GM10266 (cell line): ENCODE data around the gene IREB2.
"Not testable (repeated sequence)": the region's sequence is repeated elsewhere in the genome, so short reads cannot be mapped to it uniquely, and the experiment has no call there.

Experiments used
- DNase-seq: peaks from one replicate; pipeline ENCODE4 v3.0.0; 2012; ENCODE audit errors: extremely low spot score
- TF ChIP-seq, protein P1 (sequence below): IDR thresholded peaks from 2 replicates; pipeline ENCODE4 v1.5.1; 2012; ENCODE audit warnings: mild to moderate bottlenecking, low read depth; ENCODE audit not compliant: control insufficient read depth, insufficient read depth; ENCODE audit errors: missing control alignments

Gene IREB2

DNA sequence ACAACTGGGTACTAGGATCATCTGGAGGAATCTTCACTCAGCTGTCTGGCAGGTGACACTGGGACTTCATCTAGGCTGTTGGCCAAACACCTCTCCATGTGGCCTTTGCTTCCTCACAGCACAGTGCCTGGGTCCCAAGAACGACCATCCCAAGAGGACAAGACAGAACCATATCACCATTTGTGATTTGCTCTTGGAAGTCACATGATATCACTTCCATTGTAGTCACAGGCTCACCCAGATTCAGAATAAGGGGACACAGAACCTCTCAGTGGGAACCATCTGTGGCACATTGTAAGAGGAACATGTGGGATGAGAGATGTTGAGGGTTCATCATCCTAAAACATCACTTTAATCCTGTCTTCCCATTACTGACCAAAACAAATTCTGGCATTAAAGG is 100.3 kb downstream of the IREB2 start:
- no peak for DNase-seq
- TF ChIP-seq, protein P1, sequence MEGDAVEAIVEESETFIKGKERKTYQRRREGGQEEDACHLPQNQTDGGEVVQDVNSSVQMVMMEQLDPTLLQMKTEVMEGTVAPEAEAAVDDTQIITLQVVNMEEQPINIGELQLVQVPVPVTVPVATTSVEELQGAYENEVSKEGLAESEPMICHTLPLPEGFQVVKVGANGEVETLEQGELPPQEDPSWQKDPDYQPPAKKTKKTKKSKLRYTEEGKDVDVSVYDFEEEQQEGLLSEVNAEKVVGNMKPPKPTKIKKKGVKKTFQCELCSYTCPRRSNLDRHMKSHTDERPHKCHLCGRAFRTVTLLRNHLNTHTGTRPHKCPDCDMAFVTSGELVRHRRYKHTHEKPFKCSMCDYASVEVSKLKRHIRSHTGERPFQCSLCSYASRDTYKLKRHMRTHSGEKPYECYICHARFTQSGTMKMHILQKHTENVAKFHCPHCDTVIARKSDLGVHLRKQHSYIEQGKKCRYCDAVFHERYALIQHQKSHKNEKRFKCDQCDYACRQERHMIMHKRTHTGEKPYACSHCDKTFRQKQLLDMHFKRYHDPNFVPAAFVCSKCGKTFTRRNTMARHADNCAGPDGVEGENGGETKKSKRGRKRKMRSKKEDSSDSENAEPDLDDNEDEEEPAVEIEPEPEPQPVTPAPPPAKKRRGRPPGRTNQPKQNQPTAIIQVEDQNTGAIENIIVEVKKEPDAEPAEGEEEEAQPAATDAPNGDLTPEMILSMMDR = no peak

DNA sequence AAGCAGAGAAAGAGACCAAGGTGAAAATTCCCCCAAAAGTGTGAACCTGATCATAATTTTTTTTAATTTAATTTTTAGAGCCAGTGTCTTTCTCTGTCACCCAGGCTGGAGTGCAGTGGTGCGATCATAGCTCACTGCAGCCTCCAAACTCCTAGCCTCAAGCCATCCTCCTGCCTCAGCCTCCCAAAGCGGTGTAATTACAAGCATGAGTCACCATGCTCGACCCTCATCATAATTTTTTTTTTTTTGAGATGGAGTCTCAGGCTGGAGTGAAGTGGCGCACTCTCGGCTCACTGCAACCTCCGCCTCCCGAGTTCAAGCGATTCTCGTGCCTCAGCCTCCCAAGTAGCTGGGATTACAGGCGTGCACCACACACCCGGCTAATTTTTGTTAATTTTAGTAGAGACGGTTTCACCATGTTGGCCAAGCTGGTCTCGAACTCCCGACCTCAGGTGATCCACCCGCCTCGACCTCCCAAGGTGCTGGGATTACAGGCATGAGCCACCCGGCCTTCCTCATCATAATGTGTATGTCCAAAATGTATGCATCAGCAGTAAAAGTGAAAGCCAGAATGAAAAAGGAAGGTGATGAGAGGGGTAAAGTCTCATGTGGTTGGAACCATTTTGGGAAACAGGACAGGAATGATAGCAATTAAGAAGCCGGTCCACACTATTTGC is 101.6 kb downstream of the IREB2 start:
- DNase-seq = not testable (repeated sequence)

DNA sequence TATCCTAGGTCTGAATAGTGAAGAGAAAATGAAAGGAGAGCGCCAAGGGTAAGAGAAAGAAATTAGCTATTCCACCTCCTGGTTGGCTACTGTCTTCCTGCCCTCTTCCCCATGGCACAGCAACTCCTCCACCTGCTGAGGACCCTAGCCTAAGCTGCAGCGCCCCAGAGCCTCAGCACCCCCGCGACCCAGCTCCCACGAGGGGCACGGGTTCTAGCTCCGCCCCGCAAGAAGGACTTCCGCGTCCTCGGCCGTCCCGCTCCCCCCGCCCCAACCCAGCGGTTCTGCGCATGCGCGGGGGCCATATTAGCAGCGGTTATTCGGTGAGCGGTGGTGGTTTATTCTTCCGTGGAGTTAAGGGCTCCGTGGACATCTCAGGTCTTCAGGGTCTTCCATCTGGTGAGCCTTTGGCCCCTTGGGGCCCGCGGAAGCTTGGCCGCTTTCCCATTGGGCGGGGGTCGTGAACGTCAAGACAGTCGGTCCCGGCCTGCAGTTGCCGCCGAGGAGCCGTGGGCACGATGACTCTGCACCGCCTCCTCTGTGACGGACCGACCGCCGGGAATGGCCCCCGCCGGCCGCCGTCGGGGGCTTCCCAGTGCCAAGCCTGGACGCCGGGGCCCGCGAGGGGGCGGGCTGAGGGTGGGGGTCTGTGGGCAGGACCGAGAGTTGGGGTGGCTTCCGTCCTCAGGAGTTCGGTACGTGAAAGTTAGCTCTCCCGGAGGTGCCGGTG is 102.3 kb downstream of the IREB2 start, which contains the start of gene PSMA4:
Gene PSMA4, plus strand, starts transcription at position 304 of the 730 bp plus-strand sequence. CDS start 1,484 bp downstream, outside the sequence.
- TF ChIP-seq, protein P1 = no peak
- DNase-seq = peak; percentile 93

DNA sequence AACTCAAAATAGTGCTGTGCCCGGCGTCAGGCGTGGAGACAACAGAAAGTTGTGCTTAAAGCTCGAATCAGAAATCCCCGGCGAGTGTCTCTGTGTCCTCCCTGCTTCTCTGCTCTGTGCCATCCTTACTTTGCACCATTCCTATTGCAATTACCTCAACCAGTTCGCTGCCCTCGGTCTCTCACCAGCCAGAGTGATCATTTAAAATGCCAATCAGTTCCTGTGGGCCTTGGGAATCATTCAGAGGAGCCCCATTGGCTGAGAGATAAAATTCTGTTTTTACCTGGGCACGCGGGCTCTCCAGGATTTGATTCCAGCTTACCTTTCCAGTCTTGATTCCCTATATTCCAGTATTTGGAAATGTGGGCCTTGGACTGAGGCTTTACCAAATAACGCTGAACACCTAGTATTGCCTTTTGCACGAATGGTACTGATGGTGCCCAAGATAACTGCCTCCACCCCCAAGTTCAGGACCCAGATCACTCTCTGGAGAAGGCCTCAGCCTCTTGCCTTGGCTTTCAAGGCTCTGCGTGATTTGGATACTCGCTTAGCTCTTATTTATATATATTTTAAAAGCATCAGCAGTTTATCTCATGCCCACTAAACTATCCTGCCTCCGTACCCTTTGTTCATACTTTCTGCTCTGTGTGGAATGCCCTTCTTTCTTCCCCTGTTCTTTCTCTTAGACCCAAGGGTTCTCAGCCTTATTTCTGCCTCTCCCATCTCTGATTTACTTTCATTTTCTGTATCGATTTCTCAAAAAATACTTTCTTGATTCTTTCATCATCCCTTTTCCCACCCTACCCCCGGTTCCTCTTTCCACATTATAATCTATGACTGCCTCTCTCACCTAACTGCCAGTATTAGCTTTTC is 103.1 kb downstream of the IREB2 start:
- TF ChIP-seq, protein P1 = no peak
- DNase-seq = peak; percentile 41

DNA sequence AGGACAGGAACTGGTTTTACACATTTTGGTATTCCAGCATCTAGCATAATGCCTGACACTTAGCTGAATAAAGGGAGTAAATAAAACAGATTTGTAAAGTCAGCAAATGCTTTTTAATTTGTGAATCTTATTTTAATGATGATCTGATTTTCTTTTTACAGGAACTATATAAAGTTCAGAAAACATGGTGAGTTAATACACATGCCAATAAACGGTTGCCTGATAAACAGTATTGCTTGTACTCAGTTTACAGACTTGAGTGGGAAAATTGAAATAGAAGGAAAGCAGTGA is 103.7 kb downstream of the IREB2 start:
- DNase-seq = no peak
- TF ChIP-seq, protein P1 = no peak

DNA sequence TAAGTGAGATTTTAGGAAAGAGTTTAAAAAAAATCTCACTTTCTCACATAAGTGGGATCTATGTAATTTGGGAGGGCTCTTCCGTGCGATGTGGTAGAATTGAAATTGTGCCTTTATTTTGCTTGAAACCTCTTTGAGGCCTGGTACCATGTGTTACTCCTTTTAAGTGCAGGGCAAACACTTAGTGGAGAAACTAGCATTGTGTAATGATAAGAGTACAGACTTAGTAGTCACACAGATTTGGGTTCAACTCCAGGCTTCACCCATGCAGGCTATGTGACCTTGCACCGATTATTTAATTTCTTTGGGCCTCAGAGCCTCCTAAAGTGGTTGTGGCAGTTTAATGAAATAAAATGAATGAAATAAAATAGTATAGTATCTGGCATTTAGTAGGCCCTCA is 104.6 kb downstream of the IREB2 start:
- TF ChIP-seq, protein P1 = no peak
- DNase-seq = no peak

DNA sequence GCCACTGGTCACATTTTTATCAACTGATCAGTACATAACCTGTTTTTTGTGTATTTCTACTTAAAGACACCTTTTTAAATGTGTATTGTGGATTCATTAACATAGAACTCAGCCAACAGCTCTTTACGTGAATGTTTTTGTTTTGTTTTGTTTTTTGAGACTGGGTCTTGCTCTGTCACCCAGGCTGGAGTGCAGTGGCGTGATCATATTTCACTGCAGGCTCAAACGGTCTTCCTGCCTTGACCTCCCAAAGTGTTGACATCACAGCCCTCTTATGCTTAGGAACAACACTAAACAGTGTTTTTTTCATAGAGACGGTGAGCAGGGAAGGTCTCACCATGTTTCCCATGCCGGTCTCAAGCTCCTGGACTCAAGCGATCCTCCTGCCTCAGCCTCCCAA is 112.2 kb downstream of the IREB2 start:
- TF ChIP-seq, protein P1 = no peak

More for the DNA sequence above, 112.2 kb downstream of the IREB2 start:
- DNase-seq = no peak
